CD4-positive, alpha-beta T cell (primary cell): Measurements from ENCODE around the gene RPS6KA3. TPM values are rescaled to one million over a fixed set of nuclear protein-coding genes. Genes with fewer than 3 reads are reported as not detected.

Source experiments
- ATAC-seq: fragments of 200-7000 bp; cut with Tn5 transposase; one replicate; pipeline ENCODE4 v1.10.0; 2022; ENCODE audit warnings: mild to moderate bottlenecking; ENCODE audit not compliant: poor library complexity
- CTCF ChIA-PET: fragments of 350-600 bp; sonication (Branson Sonifier 250); formaldehyde crosslinking; loops from one replicate; lab custom pipeline; 2021; ENCODE audit warnings: antibody characterized with exemption, inconsistent platforms; lab: Charles Lee
- POLR2A ChIA-PET: fragments of 350-600 bp; sonication (Branson Sonifier 250); formaldehyde crosslinking; loops from one replicate; lab custom pipeline; 2021; ENCODE audit warnings: antibody characterized with exemption, inconsistent platforms; lab: Charles Lee
- DNase-seq, 14 experiments: peaks; one replicate each; pipeline ENCODE4 v3.0.0-alpha.2; 2013 to 2020; ENCODE audit warnings: mixed read lengths in 2 of 14
- H3K27ac ChIP-seq, 2 donors: one replicate each; pipeline versions ENCODE4 v1.5.1 to v1.7.0; 2013; ENCODE audit warnings: low read length in 2 of 2, low read depth in 1 of 2, mild to moderate bottlenecking in 1 of 2
- H3K27me3 ChIP-seq, 2 experiments: 1 replicate in 1 of 2; 2 replicates in 1 of 2; pipeline versions ENCODE4 v1.6.1 to v1.7.0; 2013; ENCODE audit warnings: low read length in 2 of 2, control low read depth in 1 of 2, mild to moderate bottlenecking in 1 of 2, moderate library complexity in 1 of 2; ENCODE audit not compliant: insufficient read depth in 2 of 2, control insufficient read depth in 1 of 2
- H3K36me3 ChIP-seq: one replicate; pipeline ENCODE4 v1.6.1; 2013; ENCODE audit warnings: low read length, control low read depth; ENCODE audit not compliant: insufficient read depth
- H3K4me1 ChIP-seq: one replicate; pipeline ENCODE4 v1.6.1; 2013; ENCODE audit warnings: low read length, control low read depth; ENCODE audit not compliant: insufficient read depth
- H3K4me3 ChIP-seq: one replicate; pipeline ENCODE4 v1.5.1; 2013; ENCODE audit warnings: mild to moderate bottlenecking, low read length, moderate library complexity
- H3K9me3 ChIP-seq, 2 experiments: 1 replicate in 1 of 2; 2 replicates in 1 of 2; pipeline versions ENCODE4 v1.6.1 to v1.7.0; 2013; ENCODE audit warnings: low read length in 2 of 2, mild to moderate bottlenecking in 2 of 2, control low read depth in 1 of 2, moderate library complexity in 1 of 2; ENCODE audit not compliant: control insufficient read depth in 1 of 2, insufficient read depth in 1 of 2
- H3K27ac Mint-ChIP-seq: one replicate; pipeline ENCODE4 v1.8.0; 2020; ENCODE audit warnings: mixed read lengths
- H3K27me3 Mint-ChIP-seq: one replicate; pipeline ENCODE4 v1.8.0; 2021; ENCODE audit warnings: mixed read lengths
- H3K36me3 Mint-ChIP-seq: one replicate; pipeline ENCODE4 v1.8.0; 2021; ENCODE audit warnings: low read depth, mixed read lengths
- H3K4me1 Mint-ChIP-seq: one replicate; pipeline ENCODE4 v1.8.0; 2021; ENCODE audit warnings: low read depth, mixed read lengths
- H3K4me3 Mint-ChIP-seq: one replicate; pipeline ENCODE4 v1.8.0; 2020; ENCODE audit warnings: mild to moderate bottlenecking, mixed read lengths
- H3K9me3 Mint-ChIP-seq: one replicate; pipeline ENCODE4 v1.8.0; 2020; ENCODE audit warnings: mixed read lengths
- intact Hi-C, 2 experiments: fragments of 100-400 bp; cut with DNase I in 1 of 2; cut with micrococcal nuclease in 1 of 2; formaldehyde crosslinking; loops; one replicate each; pipeline versions ENCODE4 v1.15.1 to v1.9.0; 2023 to 2025; cut with DNase I, micrococcal nuclease
- total RNA-seq, 174 experiments: library from RNA in 2 of 174; stranded (reverse) in 2 of 174; gene quantifications; one replicate each; pipeline ENCODE4 v1.2.3 and lab custom pipeline; 2021 to 2026
- TF ChIP-seq, protein P1 (sequence below): fragments of 200-600 bp; IDR thresholded peaks from one replicate; pipeline ENCODE4 v1.8.0; 2022; ENCODE audit warnings: antibody characterized with exemption, mild to moderate bottlenecking

RPS6KA3 gene
- total RNA-seq, 2 experiments from 2014 or later: 39.6 to 39.7 TPM

DNA sequence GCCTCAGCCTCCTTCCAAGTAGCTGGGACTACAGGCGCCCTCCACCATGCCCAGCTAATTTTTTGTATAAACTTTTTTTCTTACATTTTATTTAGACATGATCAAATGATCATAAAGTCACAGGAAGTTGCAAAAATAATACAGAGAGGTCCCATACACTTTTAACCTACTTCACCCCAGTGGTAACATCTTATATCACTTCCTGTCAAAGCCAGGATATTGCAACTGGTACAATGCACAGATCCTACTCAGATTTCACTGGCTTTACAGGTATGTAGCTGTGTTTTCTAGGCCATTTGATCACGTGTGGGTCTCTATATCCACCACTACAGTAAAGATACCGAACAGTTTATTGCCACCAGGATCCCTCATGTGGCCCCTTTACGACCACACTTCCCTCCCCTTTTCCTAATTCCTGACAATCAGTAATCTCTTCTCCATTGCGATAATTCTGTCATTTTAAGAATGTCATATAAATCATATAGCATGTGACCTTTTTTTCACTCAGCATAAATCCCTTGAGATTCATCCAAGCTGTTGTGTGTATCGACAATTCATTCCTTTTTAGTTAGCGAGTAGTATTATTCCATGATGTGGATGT, 18.0 kb downstream of the RPS6KA3 start:
- ATAC-seq (no peak), DNase-seq (peak in 1 of 14 experiments; percentile 30)
- no peaks in the 10 kb centered on the region for H3K27me3 Mint-ChIP-seq
- intact Hi-C loops: no loop called here
- TF ChIP-seq, protein P1, sequence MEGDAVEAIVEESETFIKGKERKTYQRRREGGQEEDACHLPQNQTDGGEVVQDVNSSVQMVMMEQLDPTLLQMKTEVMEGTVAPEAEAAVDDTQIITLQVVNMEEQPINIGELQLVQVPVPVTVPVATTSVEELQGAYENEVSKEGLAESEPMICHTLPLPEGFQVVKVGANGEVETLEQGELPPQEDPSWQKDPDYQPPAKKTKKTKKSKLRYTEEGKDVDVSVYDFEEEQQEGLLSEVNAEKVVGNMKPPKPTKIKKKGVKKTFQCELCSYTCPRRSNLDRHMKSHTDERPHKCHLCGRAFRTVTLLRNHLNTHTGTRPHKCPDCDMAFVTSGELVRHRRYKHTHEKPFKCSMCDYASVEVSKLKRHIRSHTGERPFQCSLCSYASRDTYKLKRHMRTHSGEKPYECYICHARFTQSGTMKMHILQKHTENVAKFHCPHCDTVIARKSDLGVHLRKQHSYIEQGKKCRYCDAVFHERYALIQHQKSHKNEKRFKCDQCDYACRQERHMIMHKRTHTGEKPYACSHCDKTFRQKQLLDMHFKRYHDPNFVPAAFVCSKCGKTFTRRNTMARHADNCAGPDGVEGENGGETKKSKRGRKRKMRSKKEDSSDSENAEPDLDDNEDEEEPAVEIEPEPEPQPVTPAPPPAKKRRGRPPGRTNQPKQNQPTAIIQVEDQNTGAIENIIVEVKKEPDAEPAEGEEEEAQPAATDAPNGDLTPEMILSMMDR: no peak
- Histone ChIP-seq H3K9me3 (no peaks in the 10 kb centered on the region), H3K36me3 (peaks cover 9% of the 10 kb centered on the region), H3K4me1 (peaks cover 16% of the 10 kb centered on the region), H3K27ac (no peak overlapping the region), H3K4me3 (no peak overlapping the region), H3K27me3 (no peaks in the 10 kb centered on the region)
- POLR2A ChIA-PET: no interaction called here
- H3K4me3 Mint-ChIP-seq: no peak overlapping the region
- CTCF ChIA-PET: no interaction called here
- H3K4me1 Mint-ChIP-seq: peaks cover 55% of the 10 kb centered on the region
- no peaks in the 10 kb centered on the region for H3K9me3 Mint-ChIP-seq
- peaks cover 18% of the 10 kb centered on the region for H3K36me3 Mint-ChIP-seq
- H3K27ac Mint-ChIP-seq: peak overlapping the region; percentile 65

DNA sequence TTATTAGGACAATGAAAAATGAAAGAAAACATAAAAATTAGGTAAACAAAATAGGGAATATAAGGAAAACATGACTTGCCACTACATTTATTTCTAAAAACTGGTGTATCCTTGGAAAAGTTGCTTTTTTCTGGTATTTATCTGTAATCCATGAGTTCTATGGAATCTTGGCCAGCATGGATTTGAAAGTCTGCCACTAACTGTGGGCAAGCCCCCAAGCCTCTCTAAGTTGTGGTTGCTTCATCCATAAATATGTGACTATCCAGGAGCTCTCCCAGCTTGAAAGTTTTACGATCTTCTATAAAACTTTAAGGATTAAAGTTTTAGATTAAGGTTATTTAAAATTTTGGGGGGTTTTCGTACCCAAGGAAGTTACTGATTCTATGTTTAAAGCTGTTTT, 21.8 kb downstream of the RPS6KA3 start:
- TF ChIP-seq, protein P1: no peak

DNA sequence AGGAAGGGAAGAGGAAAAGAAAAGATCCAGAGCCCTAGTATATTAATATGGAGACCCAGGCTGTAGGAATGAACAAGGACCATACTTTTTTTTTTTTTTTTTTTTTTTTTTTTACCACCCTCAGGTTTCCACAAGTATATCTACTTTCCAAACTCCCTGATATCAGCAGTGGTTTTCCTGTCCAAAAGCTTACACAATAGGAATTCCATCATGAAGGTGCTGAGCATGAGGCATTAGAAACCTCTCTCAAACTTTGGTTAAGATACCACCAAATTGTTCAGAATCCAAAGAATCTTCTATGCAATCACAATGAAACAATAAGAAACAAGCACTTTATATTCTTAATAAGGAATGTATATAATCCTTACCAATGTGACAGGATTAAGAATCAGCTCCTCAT, 26.5 kb downstream of the RPS6KA3 start:
- CTCF ChIA-PET: interaction anchor here (1.0 kb wide), 1 partner anchor 12 kb away, joined by 3 read pairs; no protein-coding TSS in a partner anchor
- H3K9me3 ChIP-seq: no peaks in the 10 kb centered on the region
- Mint-ChIP-seq H3K27me3 (no peaks in the 10 kb centered on the region), H3K4me1 (peaks cover 32% of the 10 kb centered on the region), H3K9me3 (peaks cover 2% of the 10 kb centered on the region), H3K4me3 (no peak overlapping the region), H3K27ac (no peak overlapping the region), H3K36me3 (peaks cover 59% of the 10 kb centered on the region)
- intact Hi-C loops: no loop called here
- TF ChIP-seq, protein P1: no peak
- H3K36me3 ChIP-seq: peaks cover 2% of the 10 kb centered on the region
- ATAC-seq (no peak), DNase-seq (no peak)
- H3K27me3 ChIP-seq: no peaks in the 10 kb centered on the region
- no peaks in the 10 kb centered on the region for H3K4me1 ChIP-seq
- no peak overlapping the region for H3K27ac ChIP-seq
- H3K4me3 ChIP-seq: no peak overlapping the region
- POLR2A ChIA-PET: no interaction called here

More for the DNA sequence above, 21.8 kb downstream of the RPS6KA3 start:
- H3K4me3 Mint-ChIP-seq: no peak overlapping the region
- ChIA-PET POLR2A (no interaction called here), CTCF (interaction anchor here (1.0 kb wide), 1 partner anchor 10 kb away, joined by 3 read pairs; no protein-coding TSS in a partner anchor)
- no peaks in the 10 kb centered on the region for H3K9me3 Mint-ChIP-seq
- no peak for DNase-seq
- peaks cover 43% of the 10 kb centered on the region for H3K4me1 Mint-ChIP-seq
- no peaks in the 10 kb centered on the region for H3K27me3 ChIP-seq
- peak overlapping the region; percentile 17 for H3K27ac Mint-ChIP-seq
- H3K9me3 ChIP-seq: no peaks in the 10 kb centered on the region
- ATAC-seq: no peak
- no peaks in the 10 kb centered on the region for H3K27me3 Mint-ChIP-seq
- peaks cover 5% of the 10 kb centered on the region for H3K36me3 ChIP-seq
- intact Hi-C loops: no loop called here
- no peak overlapping the region for H3K4me3 ChIP-seq
- no peak overlapping the region for H3K27ac ChIP-seq
- peaks cover 3% of the 10 kb centered on the region for H3K4me1 ChIP-seq
- peaks cover 26% of the 10 kb centered on the region for H3K36me3 Mint-ChIP-seq
